Panc1 (cell line): ENCODE data around the gene ARFRP1. TPM values are rescaled to one million over a fixed set of nuclear protein-coding genes. Genes with fewer than 3 reads are reported as not detected.

Source experiments
- ATAC-seq: fragments of 200-7000 bp; cut with Tn5 transposase; 2 replicates; pipeline ENCODE4 v1.9.1; 2020; ENCODE audit warnings: mild to moderate bottlenecking, moderate library complexity
- BruUV-seq: library from RNA; stranded (reverse); fragments of 400-500 nt; replicated peaks from 2 replicates; lab custom pipeline; 2021; lab: Mats Ljungman, UMichigan
- CTCF ChIA-PET: fragments of 300-600 bp; sonication (Branson Sonifier 250); formaldehyde crosslinking; loops from one replicate; lab custom pipeline; 2022; ENCODE audit warnings: antibody characterized with exemption; lab: Charles Lee
- POLR2A ChIA-PET: fragments of 300-600 bp; sonication (Branson Sonifier 250); formaldehyde crosslinking; loops from one replicate; lab custom pipeline; 2022; ENCODE audit warnings: antibody characterized with exemption; lab: Charles Lee
- DNase-seq: peaks from one replicate; pipeline ENCODE4 v3.0.0-alpha.2; 2010; ENCODE audit warnings: low read depth, low spot score
- H3K27ac ChIP-seq: 2 replicates; pipeline ENCODE4 v1.5.1; 2011; ENCODE audit warnings: mild to moderate bottlenecking, low read length, inconsistent platforms
- H3K27me3 ChIP-seq: fragments of 200-500 bp; sonication (Bioruptor generic); 2 replicates; pipeline ENCODE4 v1.6.0; 2014; ENCODE audit warnings: low read length, inconsistent platforms; ENCODE audit not compliant: control insufficient read depth, insufficient read depth
- H3K36me3 ChIP-seq: fragments of 200-500 bp; sonication (Bioruptor generic); 2 replicates; pipeline ENCODE4 v1.5.1; 2014; ENCODE audit warnings: inconsistent platforms, mild to moderate bottlenecking, low read length, moderate library complexity; ENCODE audit not compliant: control insufficient read depth, insufficient read depth
- H3K4me1 ChIP-seq: 2 replicates; pipeline ENCODE4 v1.5.1; 2011; ENCODE audit warnings: inconsistent platforms, mild to moderate bottlenecking, low read length, moderate library complexity; ENCODE audit not compliant: control insufficient read depth, insufficient read depth
- H3K4me3 ChIP-seq, 2 experiments: 2 replicates each; pipeline ENCODE4 v1.5.1; 2011 to 2012; ENCODE audit warnings: low read depth in 2 of 2, low read length in 2 of 2, mild to moderate bottlenecking in 2 of 2, inconsistent platforms in 1 of 2, moderate library complexity in 1 of 2
- H3K9me3 ChIP-seq: fragments of 200-500 bp; sonication (Bioruptor generic); 2 replicates; pipeline ENCODE4 v1.5.1; 2014; ENCODE audit warnings: low read depth, mild to moderate bottlenecking, inconsistent platforms, low read length, moderate library complexity; ENCODE audit not compliant: control insufficient read depth, insufficient read depth
- POLR2AphosphoS5 ChIP-seq: IDR thresholded peaks from 2 replicates; pipeline ENCODE4 v1.6.1; 2012; ENCODE audit warnings: mild to moderate bottlenecking, low read depth, low read length, moderate library complexity
- SIN3A ChIP-seq: IDR thresholded peaks from 2 replicates; pipeline ENCODE4 v1.6.1; 2012; ENCODE audit warnings: low read depth, mild to moderate bottlenecking, low read length, moderate library complexity, borderline replicate concordance; ENCODE audit not compliant: insufficient read depth
- TCF7L2 ChIP-seq: IDR thresholded peaks from 2 replicates; pipeline ENCODE4 v1.6.1; 2011; ENCODE audit warnings: mild to moderate bottlenecking, low read depth, low read length, inconsistent platforms
- in situ Hi-C: cut with HindIII; loops from 2 replicates; pipeline ENCODE4 v1.10.0; 2016; ENCODE audit warnings: low sequenced_read_pairs, low pct_unique_long_range_greater_than_20kb
- intact Hi-C: fragments of 100-400 bp; cut with micrococcal nuclease; formaldehyde crosslinking; loops from one replicate; pipeline ENCODE4 v1.10.0; 2022; ENCODE audit not compliant: unreplicated experiment
- total RNA-seq: library from RNA; stranded (reverse); gene quantifications from one replicate; pipeline ENCODE4 v1.2.1, GENCODE V29; 2021; ENCODE audit not compliant: unreplicated experiment
- TF ChIP-seq, protein P1 (sequence below), 2 experiments: IDR thresholded peaks; 2 replicates each; pipeline ENCODE4 v1.6.1; 2011 to 2012; ENCODE audit warnings: low read depth in 2 of 2, control low read depth in 1 of 2, low read length in 1 of 2, mild to moderate bottlenecking in 1 of 2, moderate library complexity in 1 of 2; ENCODE audit not compliant: insufficient read depth in 1 of 2
- TF ChIP-seq, protein P2 (sequence below): fragments of 450-650 bp; IDR thresholded peaks from 2 replicates; pipeline ENCODE4 v1.5.1; 2017; ENCODE audit warnings: mild to moderate bottlenecking

The ARFRP1 gene
- total RNA-seq, 1 experiment from 2014 or later: 57.9 TPM

DNA sequence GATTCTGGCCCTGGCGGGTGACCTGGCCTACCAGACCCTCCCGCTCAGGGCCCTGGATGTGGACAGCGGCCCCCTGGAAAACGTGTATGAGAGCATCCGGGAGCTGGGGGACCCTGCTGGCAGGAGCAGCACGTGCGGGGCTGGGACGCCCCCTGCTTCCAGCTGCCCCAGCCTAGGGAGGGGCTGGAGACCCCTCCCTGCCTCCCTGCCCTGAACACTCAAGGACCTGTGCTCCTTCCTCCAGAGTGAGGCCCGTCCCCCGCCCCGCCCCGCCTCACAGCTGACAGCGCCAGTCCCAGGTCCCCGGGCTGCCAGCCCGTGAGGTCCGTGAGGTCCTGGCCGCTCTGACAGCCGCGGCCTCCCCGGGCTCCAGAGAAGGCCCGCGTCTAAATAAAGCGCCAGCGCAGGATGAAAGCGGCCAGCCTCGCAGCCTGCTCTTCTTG is 30.9 kb upstream of the ARFRP1 start:
- BruUV-seq: no TSS peak
- Histone ChIP-seq H3K9me3 (no peaks in the 10 kb centered on the region), H3K4me3 (peak overlapping the region; percentile 33 to 48), H3K4me1 (peaks cover 45% of the 10 kb centered on the region), H3K27ac (peak overlapping the region; percentile 70; the same call in 1 of the 2 replicates), H3K36me3 (no peaks in the 10 kb centered on the region; the same call in 1 of the 2 replicates), H3K27me3 (no peaks in the 10 kb centered on the region)
- ATAC-seq: peak; percentile 53
- in situ Hi-C loops: no loop called here
- ChIA-PET POLR2A (no interaction called here), CTCF (interaction anchor here (0.6 kb wide), 1 partner anchor 1199 kb away, joined by 4 read pairs; no protein-coding TSS in a partner anchor)
- intact Hi-C loops: no loop called here
- DNase-seq: no peak
- TF ChIP-seq TCF7L2 (no peak), SIN3A (peak; percentile 65; the same call in 1 of the 2 replicates)

DNA sequence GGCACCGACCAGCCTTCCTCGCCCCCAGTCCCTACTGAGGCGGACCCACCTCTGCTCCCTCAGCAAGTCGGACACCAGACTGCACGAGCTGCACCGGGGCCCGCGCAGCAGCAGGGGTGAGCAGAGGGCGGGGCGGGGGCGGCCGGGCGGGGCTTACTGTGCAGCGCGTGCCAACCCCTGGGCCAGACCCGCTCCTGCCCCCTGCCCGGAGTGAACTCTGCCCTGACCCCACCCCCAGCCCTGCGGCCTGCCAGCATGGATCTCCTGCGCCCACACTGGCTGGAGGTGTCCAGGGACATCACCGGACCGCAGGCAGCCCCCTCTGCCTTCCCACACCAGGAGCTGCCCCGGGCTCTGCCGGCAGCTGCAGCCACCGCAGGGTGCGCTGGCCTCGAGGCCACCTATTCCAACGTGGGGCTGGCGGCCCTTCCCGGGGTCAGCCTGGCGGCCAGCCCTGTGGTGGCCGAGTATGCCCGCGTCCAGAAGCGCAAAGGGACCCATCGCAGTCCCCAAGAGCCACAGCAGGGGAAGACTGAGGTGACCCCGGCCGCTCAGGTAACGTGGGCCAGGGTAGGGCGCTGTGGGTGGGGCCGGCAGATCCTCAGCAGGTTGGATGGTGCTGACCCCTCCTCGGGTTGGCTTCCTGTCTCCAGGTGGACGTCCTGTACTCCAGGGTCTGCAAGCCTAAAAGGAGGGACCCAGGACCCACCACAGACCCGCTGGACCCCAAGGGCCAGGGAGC is 30.3 kb upstream of the ARFRP1 start:
- ChIA-PET POLR2A (interaction anchor here (0.7 kb wide), 1 partner anchor 50 kb away, joined by 3 read pairs; no protein-coding TSS in a partner anchor), CTCF (no interaction called here)
- Histone ChIP-seq H3K4me3 (no peak overlapping the region), H3K9me3 (no peaks in the 10 kb centered on the region), H3K36me3 (no peaks in the 10 kb centered on the region), H3K27ac (no peak overlapping the region), H3K27me3 (no peaks in the 10 kb centered on the region), H3K4me1 (peaks cover 42% of the 10 kb centered on the region)
- intact Hi-C loops: no loop called here
- no TSS peak for BruUV-seq
- ATAC-seq (peak; percentile 10; the same call in 1 of the 2 replicates), DNase-seq (no peak)
- in situ Hi-C loops: no loop called here
- no peak for TF ChIP-seq TCF7L2
- TF ChIP-seq, protein P1, sequence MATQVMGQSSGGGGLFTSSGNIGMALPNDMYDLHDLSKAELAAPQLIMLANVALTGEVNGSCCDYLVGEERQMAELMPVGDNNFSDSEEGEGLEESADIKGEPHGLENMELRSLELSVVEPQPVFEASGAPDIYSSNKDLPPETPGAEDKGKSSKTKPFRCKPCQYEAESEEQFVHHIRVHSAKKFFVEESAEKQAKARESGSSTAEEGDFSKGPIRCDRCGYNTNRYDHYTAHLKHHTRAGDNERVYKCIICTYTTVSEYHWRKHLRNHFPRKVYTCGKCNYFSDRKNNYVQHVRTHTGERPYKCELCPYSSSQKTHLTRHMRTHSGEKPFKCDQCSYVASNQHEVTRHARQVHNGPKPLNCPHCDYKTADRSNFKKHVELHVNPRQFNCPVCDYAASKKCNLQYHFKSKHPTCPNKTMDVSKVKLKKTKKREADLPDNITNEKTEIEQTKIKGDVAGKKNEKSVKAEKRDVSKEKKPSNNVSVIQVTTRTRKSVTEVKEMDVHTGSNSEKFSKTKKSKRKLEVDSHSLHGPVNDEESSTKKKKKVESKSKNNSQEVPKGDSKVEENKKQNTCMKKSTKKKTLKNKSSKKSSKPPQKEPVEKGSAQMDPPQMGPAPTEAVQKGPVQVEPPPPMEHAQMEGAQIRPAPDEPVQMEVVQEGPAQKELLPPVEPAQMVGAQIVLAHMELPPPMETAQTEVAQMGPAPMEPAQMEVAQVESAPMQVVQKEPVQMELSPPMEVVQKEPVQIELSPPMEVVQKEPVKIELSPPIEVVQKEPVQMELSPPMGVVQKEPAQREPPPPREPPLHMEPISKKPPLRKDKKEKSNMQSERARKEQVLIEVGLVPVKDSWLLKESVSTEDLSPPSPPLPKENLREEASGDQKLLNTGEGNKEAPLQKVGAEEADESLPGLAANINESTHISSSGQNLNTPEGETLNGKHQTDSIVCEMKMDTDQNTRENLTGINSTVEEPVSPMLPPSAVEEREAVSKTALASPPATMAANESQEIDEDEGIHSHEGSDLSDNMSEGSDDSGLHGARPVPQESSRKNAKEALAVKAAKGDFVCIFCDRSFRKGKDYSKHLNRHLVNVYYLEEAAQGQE (IDR thresholded peaks at IDR 0.05; ENCODE audit: insufficient read depth in 1 of 2, low read depth in 2 of 2, low read length in 1 of 2): no peak
- no peak; the same call in 1 of the 2 replicates for TF ChIP-seq POLR2AphosphoS5
- TF ChIP-seq, protein P2, sequence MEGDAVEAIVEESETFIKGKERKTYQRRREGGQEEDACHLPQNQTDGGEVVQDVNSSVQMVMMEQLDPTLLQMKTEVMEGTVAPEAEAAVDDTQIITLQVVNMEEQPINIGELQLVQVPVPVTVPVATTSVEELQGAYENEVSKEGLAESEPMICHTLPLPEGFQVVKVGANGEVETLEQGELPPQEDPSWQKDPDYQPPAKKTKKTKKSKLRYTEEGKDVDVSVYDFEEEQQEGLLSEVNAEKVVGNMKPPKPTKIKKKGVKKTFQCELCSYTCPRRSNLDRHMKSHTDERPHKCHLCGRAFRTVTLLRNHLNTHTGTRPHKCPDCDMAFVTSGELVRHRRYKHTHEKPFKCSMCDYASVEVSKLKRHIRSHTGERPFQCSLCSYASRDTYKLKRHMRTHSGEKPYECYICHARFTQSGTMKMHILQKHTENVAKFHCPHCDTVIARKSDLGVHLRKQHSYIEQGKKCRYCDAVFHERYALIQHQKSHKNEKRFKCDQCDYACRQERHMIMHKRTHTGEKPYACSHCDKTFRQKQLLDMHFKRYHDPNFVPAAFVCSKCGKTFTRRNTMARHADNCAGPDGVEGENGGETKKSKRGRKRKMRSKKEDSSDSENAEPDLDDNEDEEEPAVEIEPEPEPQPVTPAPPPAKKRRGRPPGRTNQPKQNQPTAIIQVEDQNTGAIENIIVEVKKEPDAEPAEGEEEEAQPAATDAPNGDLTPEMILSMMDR: no peak
- TF ChIP-seq SIN3A: no peak

DNA sequence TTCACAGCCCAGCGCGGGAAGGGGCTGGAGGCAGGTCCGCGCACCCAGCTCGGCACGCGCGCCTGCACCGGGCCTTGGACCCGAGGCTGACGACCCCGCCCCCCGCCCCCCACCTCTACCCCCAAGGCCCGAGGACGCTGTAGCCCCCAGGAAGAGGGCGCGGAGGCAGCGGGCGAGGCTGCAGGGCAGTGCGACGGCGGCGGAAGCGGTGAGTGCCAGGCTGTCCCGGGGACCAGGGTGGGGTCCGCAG is 29.8 kb upstream of the ARFRP1 start:
- CTCF ChIA-PET: no interaction called here
- no peaks in the 10 kb centered on the region for H3K36me3 ChIP-seq

More for the DNA sequence above, 29.8 kb upstream of the ARFRP1 start:
- Histone ChIP-seq H3K27ac (no peak overlapping the region), H3K4me3 (no peak overlapping the region), H3K27me3 (no peaks in the 10 kb centered on the region), H3K9me3 (no peaks in the 10 kb centered on the region), H3K4me1 (peaks cover 42% of the 10 kb centered on the region)
- DNase-seq: no peak
- intact Hi-C loops (no loop called here), in situ Hi-C loops (no loop called here)
- no peak for ATAC-seq
- no TSS peak for BruUV-seq
- POLR2A ChIA-PET: interaction anchor here (0.7 kb wide), 1 partner anchor 50 kb away, joined by 3 read pairs; no protein-coding TSS in a partner anchor
- TF ChIP-seq, protein P2: no peak; the same call in 1 of the 2 replicates
- TF ChIP-seq, protein P1 (IDR thresholded peaks at IDR 0.05; ENCODE audit: insufficient read depth in 1 of 2, low read depth in 2 of 2, low read length in 1 of 2): no peak
- TF ChIP-seq POLR2AphosphoS5 (no peak), TCF7L2 (no peak), SIN3A (no peak)
